ENCODE data around the gene SPRYD4.
"Not testable (repeated sequence)": the region's sequence is repeated elsewhere in the genome, so short reads cannot be mapped to it uniquely, and the experiment has no call there.

- TF ChIP-seq SMARCE1 (IDR thresholded peaks at IDR 0.05); EP300 (IDR thresholded peaks at IDR 0.05; ENCODE audit: low read length); ZNF224 (CRISPR knock-in tag; IDR thresholded peaks at IDR 0.05); DIDO1 (tag; IDR thresholded peaks at IDR 0.05; ENCODE audit: low read depth); NR0B1 (IDR thresholded peaks at IDR 0.05; ENCODE audit: partially characterized antibody); MAX (CRISPR knock-in tag; IDR thresholded peaks at IDR 0.05); ZNF639 (CRISPR knock-in tag; conservative IDR thresholded peaks at IDR 0.05 in 1 of 2, IDR thresholded peaks at IDR 0.05 in 1 of 2): not testable (repeated sequence)
Measured at GRCh38 chr12:56499879-56500278, 31.5 kb downstream of the SPRYD4 start.

All from K562 (cell line).